Activated CD8-positive, alpha-beta memory T cell treated with anti-CD3 and anti-CD28 coated beads for 1 hour (primary cell): ENCODE measurements around the gene PARK7.

Source experiments
- DNase-seq, 2 donors: peaks; one replicate each; pipeline ENCODE4 v3.0.0-alpha.2; 2020; ENCODE audit warnings: low read depth in 1 of 2; ENCODE audit errors: extremely low read depth in 1 of 2

Gene PARK7

GRCh38 chr1:8006037-8006963 lies 44.8 kb downstream of the PARK7 start:
- no peak for DNase-seq

GRCh38 chr1:8009043-8010002 lies 47.8 kb downstream of the PARK7 start:
- DNase-seq: no peak

GRCh38 chr1:8010080-8010664 lies 48.7 kb downstream of the PARK7 start:
- no peak for DNase-seq

- no peak for DNase-seq
Measured at GRCh38 chr1:8011016-8011415, 49.5 kb downstream of the PARK7 start.

- DNase-seq: no peak
Measured at GRCh38 chr1:8011923-8012858, 50.7 kb downstream of the PARK7 start.

GRCh38 chr1:8012955-8013354 lies 51.4 kb downstream of the PARK7 start:
- no peak for DNase-seq

GRCh38 chr1:8013399-8013798 lies 51.9 kb downstream of the PARK7 start:
- DNase-seq: no peak

- no peak for DNase-seq
Measured at GRCh38 chr1:8013800-8014199, 52.3 kb downstream of the PARK7 start.

- no peak for DNase-seq
Measured at GRCh38 chr1:8014381-8014988, 53.0 kb downstream of the PARK7 start.

- no peak for DNase-seq
Measured at GRCh38 chr1:8015036-8015808, 53.7 kb downstream of the PARK7 start.

- no peak for DNase-seq
Measured at GRCh38 chr1:8015809-8016165, 54.3 kb downstream of the PARK7 start.

GRCh38 chr1:8016210-8016894 lies 54.8 kb downstream of the PARK7 start:
- no peak for DNase-seq

GRCh38 chr1:8016895-8017241 lies 55.4 kb downstream of the PARK7 start:
- no peak for DNase-seq

GRCh38 chr1:8017495-8018197 lies 56.1 kb downstream of the PARK7 start:
- no peak for DNase-seq

- DNase-seq: no peak
Measured at GRCh38 chr1:8018492-8019228, 57.1 kb downstream of the PARK7 start.

GRCh38 chr1:8019229-8019620 lies 57.7 kb downstream of the PARK7 start:
- DNase-seq: no peak

GRCh38 chr1:8020032-8020431 lies 58.5 kb downstream of the PARK7 start:
- no peak for DNase-seq
